ENCODE data around the gene OR2F2.

The OR2F2 gene, protein sequence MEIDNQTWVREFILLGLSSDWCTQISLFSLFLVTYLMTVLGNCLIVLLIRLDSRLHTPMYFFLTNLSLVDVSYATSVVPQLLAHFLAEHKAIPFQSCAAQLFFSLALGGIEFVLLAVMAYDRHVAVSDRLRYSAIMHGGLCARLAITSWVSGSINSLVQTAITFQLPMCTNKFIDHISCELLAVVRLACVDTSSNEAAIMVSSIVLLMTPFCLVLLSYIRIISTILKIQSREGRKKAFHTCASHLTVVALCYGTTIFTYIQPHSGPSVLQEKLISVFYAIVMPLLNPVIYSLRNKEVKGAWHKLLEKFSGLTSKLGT

DNA sequence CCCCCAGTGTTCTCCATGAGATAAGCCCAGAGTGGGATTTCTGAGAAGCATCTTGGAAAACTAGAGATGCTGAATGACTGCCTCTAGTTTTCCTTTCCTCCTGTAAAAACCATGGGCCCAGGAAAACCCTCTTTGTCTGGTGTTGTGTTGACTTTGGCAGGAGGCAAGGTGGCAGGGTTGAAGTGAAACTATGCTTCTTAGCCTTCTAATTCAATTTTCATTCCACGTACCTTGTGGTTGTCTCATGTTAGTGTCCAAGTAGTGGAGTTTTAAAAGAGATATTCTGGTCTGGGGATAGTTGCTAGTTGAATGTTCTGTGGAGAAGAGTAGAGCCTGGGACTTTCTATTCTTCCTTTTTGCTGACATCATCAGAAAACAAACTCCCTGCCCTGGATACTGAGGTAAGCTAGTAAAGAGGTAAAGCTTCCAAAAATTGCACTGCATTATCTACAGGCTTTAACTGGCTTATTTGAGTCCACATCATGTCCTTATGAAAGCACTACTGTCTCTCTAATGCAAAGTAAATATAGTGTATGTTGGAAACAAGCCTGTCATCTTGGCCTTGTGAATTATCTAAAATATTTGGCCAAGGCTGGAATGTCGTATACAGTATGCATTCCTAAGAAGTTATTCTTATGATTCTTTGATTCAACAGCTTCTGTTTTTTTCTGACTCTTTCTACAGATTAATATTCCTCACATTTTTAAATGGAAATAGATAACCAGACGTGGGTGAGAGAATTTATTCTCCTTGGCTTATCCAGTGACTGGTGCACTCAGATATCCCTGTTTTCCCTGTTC is at the start of gene OR2F2:
Gene OR2F2, plus strand, starts transcription at position 708 of the 800 bp plus-strand sequence. Its CDS starts 0 bp downstream, at position 708.
- no peak for DNase-seq

GRCh38 chr7:143885951-143886350 is 49.1 kb upstream of the OR2F2 start:
- no peak for DNase-seq

DNA sequence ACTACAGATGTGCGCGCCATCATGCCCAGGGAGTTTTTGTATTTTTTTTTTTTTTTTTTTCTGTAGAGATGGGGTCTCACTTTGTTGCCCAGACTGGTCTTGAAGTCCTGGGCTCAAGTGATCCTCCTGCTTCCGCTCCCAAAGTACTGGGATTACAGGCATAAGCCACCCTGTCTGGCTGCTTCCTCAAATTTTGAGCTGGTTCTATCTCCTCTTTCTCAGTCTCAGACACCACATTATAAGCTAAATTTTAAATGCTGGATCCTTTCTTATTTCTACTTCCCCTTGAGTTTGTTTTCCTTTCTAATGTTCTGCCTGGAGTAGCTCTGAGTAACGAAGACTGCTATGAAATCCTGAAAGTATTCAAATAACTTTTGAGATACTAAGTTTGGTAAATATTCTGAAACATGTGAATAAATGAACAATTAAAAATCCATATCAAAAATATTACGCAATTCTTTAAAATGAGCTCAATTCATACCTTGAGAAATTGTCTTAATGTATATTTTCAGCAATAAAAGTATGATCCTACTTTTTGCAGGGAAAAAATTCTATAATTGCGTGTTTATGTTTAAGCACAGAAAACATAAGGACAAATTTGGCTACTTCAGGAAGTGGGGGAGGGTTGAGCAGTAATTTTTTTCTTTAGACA is 48.1 kb upstream of the OR2F2 start:
- DNase-seq, result no peak

GRCh38 chr7:143889068-143889467 is 46.0 kb upstream of the OR2F2 start:
- DNase-seq, result no peak

GRCh38 chr7:143890558-143890957 is 44.5 kb upstream of the OR2F2 start:
- no peak for DNase-seq

GRCh38 chr7:143891457-143891856 is 43.6 kb upstream of the OR2F2 start:
- DNase-seq, result no peak

- no peak for DNase-seq
These were observed 42.3 kb upstream of the OR2F2 start for GRCh38 chr7:143892527-143893300.

DNA sequence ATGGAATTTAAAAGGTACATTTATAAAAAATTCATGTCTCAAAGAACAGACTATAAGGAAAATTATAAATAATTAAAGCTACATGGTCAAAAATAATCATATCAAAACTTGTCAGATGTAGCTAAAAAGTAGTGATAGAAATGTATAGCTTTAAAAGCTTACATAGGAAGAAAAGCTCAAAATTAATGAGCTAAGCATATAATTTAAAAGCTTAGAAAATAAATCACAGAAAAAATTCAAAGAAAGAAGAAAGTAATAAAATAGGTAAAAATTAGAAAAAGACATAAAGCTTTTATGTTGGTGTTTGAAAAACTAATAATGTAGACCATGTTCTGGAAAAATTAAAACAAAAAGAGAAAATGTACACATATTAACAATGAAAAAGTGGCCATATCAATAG is 38.4 kb upstream of the OR2F2 start:
- no peak for DNase-seq

DNA sequence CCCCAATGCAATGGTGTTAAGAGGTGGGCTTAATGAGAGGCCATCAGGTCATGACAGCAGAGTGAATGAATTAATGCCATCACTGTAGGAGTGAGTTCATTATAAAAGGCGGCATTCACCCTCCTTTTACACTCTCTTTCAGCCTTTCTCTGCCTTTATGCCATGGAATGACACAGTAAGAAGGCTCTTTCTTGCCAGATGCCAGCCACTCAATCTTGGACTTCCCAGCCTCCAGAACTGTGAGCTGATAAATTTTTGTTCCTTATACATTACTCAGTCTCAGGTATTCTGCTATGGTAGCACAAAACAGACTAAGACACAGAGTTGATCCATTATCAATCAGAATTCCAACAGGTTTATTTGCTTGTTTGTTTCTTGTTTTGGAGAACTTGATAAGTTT is 36.2 kb upstream of the OR2F2 start:
- no peak for DNase-seq

DNA sequence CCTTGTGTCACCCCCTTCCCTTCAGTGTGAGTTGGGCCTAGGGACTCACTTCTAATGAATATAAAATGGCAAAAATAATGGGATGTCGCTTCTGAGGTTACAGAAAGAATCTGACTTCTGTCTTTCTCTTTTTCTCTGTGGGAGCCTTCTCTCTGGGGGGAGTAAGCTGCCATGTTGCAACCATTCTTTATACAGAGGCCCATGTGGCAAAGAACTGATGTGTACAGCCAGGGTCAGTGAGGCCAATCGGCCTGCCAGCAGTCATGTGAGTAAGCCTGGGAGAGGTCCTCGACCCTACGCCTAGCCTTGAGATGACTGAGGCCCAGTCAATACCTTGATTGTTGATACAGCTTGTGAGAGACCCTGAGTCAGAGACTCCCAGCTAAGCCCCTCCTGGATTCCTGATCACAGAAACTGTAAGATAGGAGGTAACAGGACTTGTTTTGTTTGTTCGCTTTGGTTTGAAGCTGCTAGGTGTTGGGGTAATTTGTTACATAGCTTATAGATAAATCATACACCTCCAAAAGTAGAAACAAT is 34.7 kb upstream of the OR2F2 start:
- no peak for DNase-seq

DNA sequence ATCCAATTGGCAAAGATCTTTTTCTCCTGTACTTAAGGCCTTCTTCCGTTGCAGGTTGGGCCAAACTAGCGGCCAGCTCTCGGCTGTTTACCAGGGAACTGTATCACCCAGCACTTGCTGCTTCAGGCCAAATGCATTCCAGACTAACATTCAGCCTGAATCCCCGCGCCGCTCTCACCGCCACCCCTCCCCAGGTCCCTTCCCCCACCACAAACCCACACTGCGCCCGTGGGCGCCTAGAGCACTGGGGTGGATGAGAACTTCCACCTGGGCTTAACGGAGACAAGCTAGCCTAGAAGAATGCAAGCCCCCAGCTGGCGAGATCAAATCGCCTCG is 33.7 kb upstream of the OR2F2 start:
- no peak for DNase-seq

DNA sequence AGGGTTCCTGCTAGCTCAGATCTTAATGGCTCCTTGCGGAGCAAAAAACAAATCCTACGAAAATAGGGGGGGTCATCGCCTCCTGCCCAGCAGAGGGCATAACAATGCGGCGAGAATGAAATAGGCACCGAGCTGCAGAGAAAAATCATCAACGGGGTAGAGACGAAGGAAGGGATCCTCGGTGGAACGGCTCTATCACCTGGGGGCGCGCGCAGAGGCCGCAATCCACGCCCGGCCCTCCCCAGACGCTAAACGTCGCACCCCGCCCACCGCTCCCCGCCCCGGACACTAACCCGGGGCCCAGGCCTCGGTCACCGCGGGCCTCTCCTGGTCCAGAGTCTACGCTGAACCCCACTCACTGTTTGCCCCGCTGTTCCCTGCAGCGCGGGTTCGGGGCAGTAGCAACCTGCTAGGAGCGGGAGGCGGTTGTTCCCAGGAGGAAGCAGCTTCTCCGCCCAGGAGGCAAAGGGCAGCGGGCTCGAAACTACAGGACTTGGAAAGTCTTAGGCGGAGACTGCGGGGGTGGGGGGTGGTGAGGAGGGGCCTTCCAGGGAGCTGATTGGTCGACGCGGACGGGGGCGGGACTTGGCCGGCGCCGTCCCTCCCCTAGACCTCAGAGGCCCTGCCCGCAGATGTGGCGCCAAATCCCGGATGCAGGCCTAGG is 33.2 kb upstream of the OR2F2 start, which contains the start of gene TCAF1:
Gene TCAF1, minus strand, starts transcription at position 509 of the 664 bp plus-strand sequence. CDS start 25,568 bp downstream, outside the sequence.
- DNase-seq, result peak; percentile 89

DNA sequence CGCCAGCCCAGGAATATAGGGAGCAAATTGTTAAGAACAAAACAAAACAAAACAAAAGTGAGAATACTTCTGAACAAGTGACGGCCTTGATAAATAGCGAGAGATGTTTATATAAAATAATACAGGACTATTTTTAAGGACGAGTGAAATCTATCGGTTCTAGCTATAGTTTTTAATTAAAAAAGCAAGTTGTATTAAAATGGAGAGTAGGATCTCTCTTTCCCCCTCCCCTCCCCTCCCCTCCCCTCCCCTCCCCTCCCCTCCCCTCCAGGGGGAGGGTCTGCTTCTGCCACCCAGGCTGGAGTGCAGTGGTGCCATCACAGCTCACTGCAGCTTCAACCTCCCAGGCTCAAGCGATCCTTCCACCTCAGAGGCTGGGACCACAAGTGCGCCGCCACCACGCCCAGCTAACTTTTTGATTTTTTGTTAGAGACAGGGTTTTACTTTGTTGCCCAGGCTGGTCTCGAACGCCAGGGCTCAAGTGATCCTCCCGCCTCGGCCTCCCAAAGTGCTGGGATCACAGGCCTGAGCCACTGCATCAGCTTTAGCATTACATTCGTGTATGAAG is 32.6 kb upstream of the OR2F2 start:
- DNase-seq, result no peak

DNA sequence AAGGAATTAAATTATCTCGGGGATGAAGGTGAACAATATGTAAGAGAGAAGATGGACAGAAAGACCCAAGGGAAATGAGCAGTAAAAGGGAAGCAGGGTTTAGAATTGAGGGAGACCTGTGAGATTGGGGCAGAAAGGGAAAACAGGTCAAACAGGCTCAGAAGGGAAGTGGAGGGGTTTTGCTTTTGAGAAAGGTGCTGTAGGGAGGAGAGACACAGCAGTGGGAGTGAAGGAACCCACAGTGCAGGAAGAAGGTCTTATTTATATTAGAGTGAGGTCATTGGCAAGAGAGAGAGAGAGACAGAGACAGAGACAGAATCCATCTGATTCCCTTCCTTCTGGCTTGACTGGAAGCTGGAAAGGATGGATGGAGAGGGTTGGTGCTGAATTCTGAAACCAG is 29.5 kb upstream of the OR2F2 start:
- no peak for DNase-seq

DNA sequence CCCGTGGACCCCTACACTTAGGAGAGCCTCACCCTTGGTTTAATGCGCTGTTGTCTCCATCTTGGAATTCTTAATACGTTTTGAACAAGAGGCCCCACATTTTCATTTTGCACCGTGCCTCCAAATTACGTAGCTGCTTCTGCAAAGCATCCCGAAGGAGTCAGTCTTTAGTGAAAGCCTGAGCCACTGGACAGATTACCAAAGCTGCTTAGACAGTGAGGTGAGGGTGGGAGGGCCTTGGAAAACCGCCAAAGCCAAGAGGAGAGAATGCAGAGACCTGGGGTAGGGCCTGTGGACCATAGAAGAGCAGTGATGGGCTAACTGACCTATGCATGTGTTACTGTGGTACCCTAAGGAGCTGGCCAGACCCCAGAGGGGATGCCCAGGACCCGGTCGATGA is 28.9 kb upstream of the OR2F2 start:
- DNase-seq, result no peak

GRCh38 chr7:143906895-143907294 is 28.1 kb upstream of the OR2F2 start:
- no peak for DNase-seq

DNA sequence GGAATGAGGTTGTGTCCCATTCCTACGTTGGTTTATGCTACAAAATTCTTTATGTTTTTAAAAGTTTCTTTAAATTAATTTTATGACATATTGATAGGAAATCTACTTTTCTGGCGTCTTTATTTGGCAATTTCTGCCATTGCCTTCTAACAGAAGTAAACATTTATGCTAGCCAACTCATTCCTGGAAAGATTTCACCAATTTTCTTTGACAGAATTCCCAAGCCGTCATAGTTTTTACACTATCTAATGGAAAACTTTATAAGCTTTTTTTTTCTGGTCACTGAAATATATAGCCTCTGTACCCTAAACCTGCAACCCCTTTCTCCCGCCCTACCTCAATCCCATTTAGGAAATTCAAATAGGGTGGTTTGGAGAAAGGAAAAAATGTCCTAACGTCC is 26.9 kb upstream of the OR2F2 start:
- DNase-seq, result no peak

DNA sequence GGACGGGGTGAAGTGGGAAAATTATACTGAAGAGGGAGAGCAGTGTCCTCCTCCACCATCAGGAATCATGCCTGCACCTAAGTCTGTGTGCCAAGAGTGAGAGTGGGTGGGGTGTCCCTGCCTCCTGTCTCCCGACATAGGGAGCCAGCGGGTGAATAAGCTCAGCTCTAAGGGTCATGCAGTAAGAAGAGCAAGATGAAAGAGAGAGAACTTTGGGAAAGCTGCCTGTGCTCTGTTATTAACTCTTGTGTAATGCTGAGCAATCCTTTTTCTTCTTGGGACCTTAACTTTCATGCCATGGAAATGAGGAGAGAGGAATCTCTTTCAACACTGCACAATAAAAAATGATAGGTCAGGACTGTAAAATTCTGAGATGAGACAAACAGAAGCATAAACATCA is 25.2 kb upstream of the OR2F2 start:
- DNase-seq, result no peak

DNA sequence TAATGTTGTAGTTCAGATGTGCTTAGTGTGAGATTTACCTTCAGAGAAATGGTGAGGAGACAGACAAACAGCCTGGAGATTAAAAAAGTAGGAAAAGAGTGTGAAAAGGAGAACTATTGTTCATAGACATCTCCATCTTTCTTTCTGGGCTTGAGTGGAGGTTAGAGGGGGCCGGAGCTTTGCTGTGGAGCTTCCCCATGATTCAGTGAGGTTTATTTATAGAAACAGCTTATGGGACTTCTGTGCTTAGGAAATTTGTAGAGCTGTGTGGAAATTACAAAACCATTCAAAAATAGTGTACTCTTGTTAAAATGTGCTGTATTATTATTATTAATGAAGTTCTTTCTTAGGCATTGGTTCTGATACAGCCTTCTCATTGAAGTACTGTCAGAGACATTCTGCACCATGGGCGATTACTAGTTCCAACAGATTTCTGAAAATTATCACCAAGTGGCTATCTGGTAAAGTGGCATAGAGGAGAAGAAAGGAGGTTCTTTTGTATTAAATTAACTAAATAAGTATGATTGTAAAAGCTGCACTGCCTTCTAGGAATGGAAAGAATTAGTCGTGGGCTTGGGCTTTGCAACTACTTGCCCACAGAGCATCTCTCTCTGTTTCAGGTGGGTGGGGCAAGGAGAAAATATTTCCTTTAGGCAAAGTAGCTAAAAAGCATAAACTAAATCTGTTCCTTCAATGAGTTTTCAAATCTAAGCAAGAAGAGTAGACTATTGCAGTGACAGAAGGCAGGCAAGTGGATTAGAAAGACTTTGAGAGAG is 24.4 kb upstream of the OR2F2 start:
- no peak for DNase-seq

- DNase-seq, result no peak
These were observed 21.0 kb upstream of the OR2F2 start for GRCh38 chr7:143913945-143914615.

Data from activated gamma-delta T cell treated with Interleukin-2 at 50 U/mL for 16 hours (primary cell).